Fibroblast of villous mesenchyme (primary cell): ENCODE results near the gene PRKAR1B. TPM values are rescaled to one million over a fixed set of nuclear protein-coding genes. Genes with fewer than 3 reads are reported as not detected.

ENCODE experiments used
- DNase-seq: peaks from one replicate; pipeline ENCODE4 v3.0.0-alpha.2; 2010; ENCODE audit warnings: low read depth
- H3K4me3 ChIP-seq: 2 replicates; pipeline ENCODE4 v1.5.1; 2011; ENCODE audit warnings: low read depth, mild to moderate bottlenecking, low read length
- total RNA-seq: library from RNA; depleted of rRNA; stranded (reverse); fragments of >200 nt; gene quantifications from 2 replicates; pipeline ENCODE4 v1.2.3, GENCODE V29; 2012
- TF ChIP-seq, protein P1 (sequence below): IDR thresholded peaks from 2 replicates; pipeline ENCODE4 v1.5.1; 2012; ENCODE audit warnings: low read depth, mild to moderate bottlenecking, low read length; ENCODE audit not compliant: insufficient read depth

Gene PRKAR1B
- total RNA-seq, 1 donor = 16.4 TPM

DNA sequence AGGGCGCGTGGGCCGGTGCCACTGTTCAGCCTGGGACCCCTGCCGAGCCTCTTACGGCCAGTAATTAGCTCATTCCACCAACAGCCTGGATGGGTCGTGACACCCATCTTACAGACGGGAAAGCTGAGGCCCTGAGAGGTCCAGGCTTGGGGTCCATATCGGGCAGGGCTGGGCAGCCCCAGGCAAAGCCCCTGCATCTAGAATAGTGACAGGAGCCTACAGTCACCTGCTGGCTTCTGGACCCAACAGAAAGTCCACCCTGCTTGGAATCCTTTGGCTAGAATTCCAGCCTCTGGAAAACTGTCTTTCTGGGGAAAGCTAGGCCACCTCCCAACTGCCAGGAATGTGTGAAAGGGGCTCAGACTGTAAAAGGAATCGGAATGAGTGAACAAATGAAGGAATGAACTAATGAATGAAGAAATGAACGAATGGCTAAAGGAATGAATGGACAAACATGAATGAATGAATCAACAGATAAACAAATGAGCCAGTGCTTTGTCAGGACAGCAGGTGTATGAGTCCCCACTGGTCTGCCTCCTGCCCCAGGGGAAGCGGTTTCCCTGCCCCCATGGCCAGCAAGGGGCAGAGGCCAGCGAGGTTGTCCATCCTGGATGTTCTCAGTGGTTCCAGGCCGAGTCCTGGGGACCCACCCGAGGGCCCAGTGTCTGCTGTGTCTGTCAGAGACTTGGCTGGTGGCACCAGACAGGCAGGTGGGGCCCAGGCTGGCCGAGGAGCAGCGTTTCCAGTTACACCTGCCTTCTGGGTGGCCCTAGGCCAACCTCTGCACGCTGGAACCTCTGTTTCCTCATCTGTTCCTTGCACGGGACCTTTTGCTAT is 183.4 kb downstream of the PRKAR1B start:
- no peak for DNase-seq
- no peak overlapping the region for H3K4me3 ChIP-seq
- TF ChIP-seq, protein P1, sequence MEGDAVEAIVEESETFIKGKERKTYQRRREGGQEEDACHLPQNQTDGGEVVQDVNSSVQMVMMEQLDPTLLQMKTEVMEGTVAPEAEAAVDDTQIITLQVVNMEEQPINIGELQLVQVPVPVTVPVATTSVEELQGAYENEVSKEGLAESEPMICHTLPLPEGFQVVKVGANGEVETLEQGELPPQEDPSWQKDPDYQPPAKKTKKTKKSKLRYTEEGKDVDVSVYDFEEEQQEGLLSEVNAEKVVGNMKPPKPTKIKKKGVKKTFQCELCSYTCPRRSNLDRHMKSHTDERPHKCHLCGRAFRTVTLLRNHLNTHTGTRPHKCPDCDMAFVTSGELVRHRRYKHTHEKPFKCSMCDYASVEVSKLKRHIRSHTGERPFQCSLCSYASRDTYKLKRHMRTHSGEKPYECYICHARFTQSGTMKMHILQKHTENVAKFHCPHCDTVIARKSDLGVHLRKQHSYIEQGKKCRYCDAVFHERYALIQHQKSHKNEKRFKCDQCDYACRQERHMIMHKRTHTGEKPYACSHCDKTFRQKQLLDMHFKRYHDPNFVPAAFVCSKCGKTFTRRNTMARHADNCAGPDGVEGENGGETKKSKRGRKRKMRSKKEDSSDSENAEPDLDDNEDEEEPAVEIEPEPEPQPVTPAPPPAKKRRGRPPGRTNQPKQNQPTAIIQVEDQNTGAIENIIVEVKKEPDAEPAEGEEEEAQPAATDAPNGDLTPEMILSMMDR = no peak

DNA sequence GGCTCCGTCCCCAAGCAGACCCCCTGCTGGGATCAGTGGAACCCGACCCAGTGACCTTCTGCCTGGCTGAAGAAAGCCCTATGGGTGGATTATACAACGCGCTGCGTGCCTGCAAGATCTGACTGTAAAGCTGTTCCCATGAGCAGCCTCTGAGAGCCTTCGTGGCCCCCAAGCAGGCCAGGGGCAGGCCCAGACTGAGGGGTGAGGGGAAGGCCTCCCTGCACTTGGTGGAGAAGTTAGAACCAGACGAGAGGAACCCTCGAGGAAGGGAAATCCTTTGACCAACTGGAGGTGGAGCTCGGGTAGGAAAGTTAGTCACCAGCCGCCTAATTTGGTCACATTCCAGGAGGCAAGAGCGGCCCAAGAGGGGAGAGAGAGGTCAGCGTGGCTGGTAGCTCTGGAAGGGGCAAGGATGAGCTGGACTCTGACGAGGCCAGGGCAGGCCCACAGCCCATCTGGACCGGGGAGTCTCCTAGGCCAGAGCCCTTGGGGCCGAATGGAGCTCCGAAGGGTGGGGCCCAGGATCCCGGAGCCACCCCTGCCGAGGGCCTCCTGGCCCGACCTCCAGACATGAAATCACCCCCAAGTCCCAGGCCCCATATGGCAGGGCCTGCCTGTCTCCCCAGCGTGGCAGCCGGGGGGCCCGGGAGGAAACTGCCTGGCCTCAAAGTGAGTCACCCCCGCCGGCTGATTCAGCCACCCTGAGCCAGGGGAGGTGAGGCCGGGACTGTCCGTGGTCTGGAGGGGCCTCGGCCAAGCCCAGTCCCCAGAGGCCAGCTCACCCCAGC is 184.2 kb downstream of the PRKAR1B start:
- TF ChIP-seq, protein P1 = no peak
- no peak overlapping the region for H3K4me3 ChIP-seq
- DNase-seq = peak; percentile 83

DNA sequence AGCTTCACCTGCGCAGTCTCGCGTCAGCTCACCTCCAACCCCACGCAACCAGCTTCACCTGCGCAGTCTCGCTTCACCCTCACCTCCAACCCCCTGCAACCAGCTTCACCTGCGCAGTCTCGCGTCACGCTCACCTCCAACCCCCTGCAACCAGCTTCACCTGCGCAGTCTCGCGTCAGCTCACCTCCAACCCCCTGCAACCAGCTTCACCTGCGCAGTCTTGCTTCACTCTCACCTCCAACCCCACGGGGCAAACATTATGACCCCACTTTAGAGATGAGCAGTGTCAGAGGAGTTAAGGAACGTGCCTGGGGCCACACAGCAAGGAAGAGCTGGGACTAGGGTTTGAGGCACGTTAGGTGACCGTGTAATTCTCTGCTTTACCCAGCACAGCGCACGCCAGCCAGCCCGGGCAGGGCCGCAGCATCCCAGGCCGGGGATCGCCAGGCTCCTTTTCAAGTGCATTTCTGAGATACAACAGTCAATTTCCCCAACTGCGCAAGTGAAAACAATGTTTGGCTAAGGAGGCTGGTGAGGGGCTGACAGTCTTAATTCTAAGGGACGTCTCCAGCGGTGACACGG is 184.9 kb downstream of the PRKAR1B start:
- H3K4me3 ChIP-seq = no peak overlapping the region
- no peak for DNase-seq
- TF ChIP-seq, protein P1 = no peak

DNA sequence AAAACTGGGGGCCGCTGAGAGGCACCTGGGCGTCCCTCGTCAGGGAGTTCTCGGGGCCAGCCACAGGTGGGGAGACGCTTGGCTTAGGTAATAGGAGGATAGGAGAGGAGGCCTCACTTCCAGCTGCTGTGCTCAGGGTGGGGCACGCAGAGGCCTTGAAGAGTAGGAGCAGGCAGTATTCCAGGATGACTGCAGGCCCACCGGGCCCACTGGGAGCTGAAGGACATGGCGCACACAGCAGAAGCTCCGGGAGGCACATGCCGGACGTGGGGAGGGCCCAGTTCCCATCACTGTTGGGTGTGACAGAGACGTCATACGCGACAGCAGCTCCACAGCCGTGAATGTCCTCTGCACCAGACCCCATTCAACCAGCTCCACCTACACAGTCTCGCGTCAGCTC is 185.4 kb downstream of the PRKAR1B start:
- H3K4me3 ChIP-seq = no peak overlapping the region
- TF ChIP-seq, protein P1 = no peak
- no peak for DNase-seq

DNA sequence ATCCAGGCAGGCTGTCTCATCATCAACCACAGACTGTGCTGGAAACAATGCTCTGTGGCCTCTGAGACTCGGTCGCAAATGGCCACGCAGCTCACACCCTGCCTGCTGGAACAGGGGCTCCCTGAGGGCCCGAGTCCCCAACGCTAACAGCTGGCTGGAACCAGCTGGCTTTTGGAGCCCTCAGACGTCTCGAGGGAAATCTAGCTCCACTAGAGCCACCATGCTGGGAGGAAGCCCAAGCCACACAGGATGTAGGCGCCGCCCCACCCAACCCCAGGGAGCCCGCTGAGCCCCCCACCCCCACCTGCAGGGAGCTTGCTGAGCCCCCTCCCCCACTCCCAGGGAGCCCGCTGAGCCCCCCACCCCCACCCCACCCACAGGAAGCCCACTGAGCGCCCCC is 186.1 kb downstream of the PRKAR1B start:
- DNase-seq = no peak
- TF ChIP-seq, protein P1 = no peak
- no peak overlapping the region for H3K4me3 ChIP-seq

DNA sequence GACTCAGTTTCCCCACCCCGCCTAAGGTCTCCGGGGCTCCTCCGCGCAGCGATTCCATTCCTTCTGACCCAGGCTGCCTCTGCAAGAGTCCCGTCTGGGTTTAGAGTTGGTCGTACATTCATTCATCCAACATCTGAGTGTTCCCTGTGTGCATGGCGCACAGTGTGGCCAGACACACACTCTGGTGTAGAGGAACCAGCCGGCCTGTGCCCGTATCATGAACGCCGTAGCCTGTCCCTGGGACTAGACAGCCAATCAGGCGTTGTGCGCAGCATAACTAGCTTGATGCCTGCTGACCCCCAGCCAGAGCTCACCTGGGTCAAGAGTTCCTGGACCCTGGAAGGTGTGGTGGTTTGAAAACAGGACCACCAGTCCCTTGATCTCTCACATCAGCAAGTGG is 186.5 kb downstream of the PRKAR1B start:
- DNase-seq = no peak
- TF ChIP-seq, protein P1 = no peak

More for the DNA sequence above, 186.5 kb downstream of the PRKAR1B start:
- H3K4me3 ChIP-seq = no peak overlapping the region
